Endothelial cell of umbilical vein (primary cell): ENCODE results near the gene CNTN6. TPM values are rescaled to one million over a fixed set of nuclear protein-coding genes. Genes with fewer than 3 reads are reported as not detected.

ENCODE experiments used
- BruUV-seq: library from RNA; stranded (reverse); fragments of 400-500 nt; replicated peaks from 2 replicates; lab custom pipeline; 2021; lab: Mats Ljungman, UMichigan
- CTCF ChIA-PET: fragments of 300-600, 350-600 bp; sonication (Branson Sonifier 250); formaldehyde crosslinking; loops from one replicate; lab custom pipeline; 2021; ENCODE audit warnings: antibody characterized with exemption, inconsistent platforms; lab: Charles Lee
- POLR2A ChIA-PET: fragments of 300-600, 350-600 bp; sonication (Branson Sonifier 250); formaldehyde crosslinking; loops from one replicate; lab custom pipeline; 2021; ENCODE audit warnings: antibody characterized with exemption, inconsistent platforms; lab: Charles Lee
- DNase-seq: peaks from one replicate; pipeline ENCODE4 v3.0.0-alpha.2; 2011; ENCODE audit warnings: low read depth, low spot score
- FAIRE-seq: peaks from 2 replicates; lab custom pipeline; 2011; peaks lifted over from hg19 to GRCh38; lab: Jason Lieb, UNC
- H2AFZ ChIP-seq: 2 replicates; pipeline ENCODE4 v1.6.0; 2012; ENCODE audit warnings: low read depth, low read length, control low read depth, inconsistent platforms
- H3K27ac ChIP-seq: 2 replicates; pipeline ENCODE4 v1.5.1; 2011; ENCODE audit warnings: low read depth, mild to moderate bottlenecking, control low read depth, low read length, moderate library complexity; ENCODE audit not compliant: insufficient read depth
- H3K27me3 ChIP-seq, 2 experiments: 2 replicates each; pipeline versions ENCODE4 v1.6.0 to v1.6.1; 2011; ENCODE audit warnings: low read length in 2 of 2, mixed read lengths in 1 of 2; ENCODE audit not compliant: control insufficient read depth in 2 of 2, insufficient read depth in 2 of 2
- H3K36me3 ChIP-seq, 2 experiments: 2 replicates in 1 of 2; 3 replicates in 1 of 2; pipeline ENCODE4 v1.5.1; 2011; ENCODE audit warnings: low read length in 2 of 2, mild to moderate bottlenecking in 1 of 2, moderate library complexity in 1 of 2; ENCODE audit not compliant: control insufficient read depth in 2 of 2, insufficient read depth in 2 of 2; ENCODE audit errors: extremely low read depth in 1 of 2
- H3K4me1 ChIP-seq: 3 replicates; pipeline ENCODE4 v1.5.1; 2011; ENCODE audit warnings: mild to moderate bottlenecking, low read length; ENCODE audit not compliant: control insufficient read depth, insufficient read depth; ENCODE audit errors: extremely low read depth
- H3K4me2 ChIP-seq: 2 replicates; pipeline ENCODE4 v1.6.1; 2011; ENCODE audit warnings: low read length, control low read depth, mixed read lengths; ENCODE audit not compliant: insufficient read depth
- H3K4me3 ChIP-seq, 3 experiments: fragments of 200-600 bp in 1 of 3; sonication (generic), shearing (Covaris generic) in 1 of 3; replicated peaks in 1 of 3; 2 replicates each; pipeline ENCODE4 v1.5.1; 2011 to 2016; ENCODE audit warnings: control low read depth in 3 of 3, low read length in 3 of 3, mild to moderate bottlenecking in 2 of 3, inconsistent platforms in 1 of 3, low read depth in 1 of 3, moderate library complexity in 1 of 3; ENCODE audit not compliant: insufficient read depth in 1 of 3
- H3K79me2 ChIP-seq: 2 replicates; pipeline ENCODE4 v1.6.0; 2012; ENCODE audit warnings: low read length, inconsistent platforms; ENCODE audit not compliant: control insufficient read depth, insufficient read depth
- H3K9ac ChIP-seq: replicated peaks from 2 replicates; pipeline ENCODE3; 2011; ENCODE audit warnings: low read length, control low read depth; ENCODE audit not compliant: insufficient read depth; ENCODE audit errors: extremely low read depth
- H3K9me1 ChIP-seq: replicated peaks from 3 replicates; pipeline ENCODE4 v1.6.0; 2011; ENCODE audit warnings: mild to moderate bottlenecking, low read length; ENCODE audit not compliant: control insufficient read depth, insufficient read depth; ENCODE audit errors: extremely low read depth
- H3K9me3 ChIP-seq: replicated peaks from 2 replicates; pipeline ENCODE4 v1.5.1; 2012; ENCODE audit warnings: low read length, inconsistent platforms; ENCODE audit not compliant: control insufficient read depth, insufficient read depth
- H4K20me1 ChIP-seq: replicated peaks from 2 replicates; pipeline ENCODE3; 2011; ENCODE audit warnings: mild to moderate bottlenecking, low read length; ENCODE audit not compliant: control insufficient read depth, insufficient read depth; ENCODE audit errors: extremely low read depth
- CTCF ChIP-seq, 2 donors: IDR thresholded peaks; 1 replicate in 1 of 2; 2 replicates in 1 of 2; pipeline ENCODE4 v1.5.1; 2011; ENCODE audit warnings: low read length in 2 of 2, mild to moderate bottlenecking in 2 of 2, moderate library complexity in 2 of 2, control low read depth in 1 of 2, inconsistent platforms in 1 of 2, low read depth in 1 of 2; ENCODE audit not compliant: insufficient read depth in 1 of 2; ENCODE audit errors: extremely low read depth in 1 of 2
- EZH2 ChIP-seq: IDR thresholded peaks from 2 replicates; pipeline ENCODE4 v1.6.1; 2012; ENCODE audit warnings: borderline replicate concordance, low read depth, mild to moderate bottlenecking, moderate library complexity, low read length, inconsistent platforms; ENCODE audit not compliant: severe bottlenecking
- FOS ChIP-seq: IDR thresholded peaks from 2 replicates; pipeline ENCODE4 v1.6.1; 2011; ENCODE audit warnings: mild to moderate bottlenecking, low read length, moderate library complexity, borderline replicate concordance; ENCODE audit not compliant: insufficient read depth
- GATA2 ChIP-seq: IDR thresholded peaks from 2 replicates; pipeline ENCODE4 v1.7.0; 2011; ENCODE audit warnings: low read depth, mild to moderate bottlenecking, moderate library complexity, mixed read lengths, low read length; ENCODE audit not compliant: insufficient read length, insufficient read depth
- JUN ChIP-seq: IDR thresholded peaks from 2 replicates; pipeline ENCODE4 v1.6.1; 2011; ENCODE audit warnings: borderline replicate concordance, low read depth; ENCODE audit not compliant: insufficient read length, insufficient read depth
- MAX ChIP-seq: IDR thresholded peaks from 2 replicates; pipeline ENCODE4 v1.6.1; 2011; ENCODE audit not compliant: insufficient read depth, insufficient read length
- MYC ChIP-seq: IDR thresholded peaks from one replicate; pipeline ENCODE4 v1.6.1; 2011; ENCODE audit warnings: mild to moderate bottlenecking, low read depth, low read length
- POLR2A ChIP-seq: IDR thresholded peaks from 2 replicates; pipeline ENCODE4 v1.6.1; 2012; ENCODE audit warnings: low read depth, mild to moderate bottlenecking, control low read depth, low read length
- POLR2AphosphoS5 ChIP-seq: IDR thresholded peaks from 2 replicates; pipeline ENCODE4 v1.6.1; 2012; ENCODE audit warnings: low read depth, mild to moderate bottlenecking, control low read depth, low read length, moderate library complexity; ENCODE audit not compliant: insufficient read depth
- dilution Hi-C: fragments of 300-500 bp; cut with MboI; formaldehyde crosslinking; loops from one replicate; pipeline ENCODE4 v1.15.0; 2019; ENCODE audit warnings: low sequenced_read_pairs; ENCODE audit not compliant: extremely low pct_ligation_motif_present
- intact Hi-C: fragments of 100-400 bp; cut with micrococcal nuclease; formaldehyde crosslinking; loops from one replicate; pipeline ENCODE4 v1.10.0; 2022
- polyA plus RNA-seq, 4 experiments: library from polyadenylated mRNA; depleted of rRNA in 3 of 4; stranded (reverse) in 3 of 4; unstranded in 1 of 4; fragments of >200 nt; gene quantifications; 2 replicates each; pipeline versions ENCODE4 v1.2.1 to v1.2.3, GENCODE V29; 2011 to 2012; ENCODE audit warnings: missing spikeins in 1 of 4
- total RNA-seq: library from RNA; stranded (reverse); gene quantifications from 2 replicates; pipeline ENCODE4 v1.2.3, GENCODE V29; 2021

The CNTN6 gene
- total and polyA plus RNA-seq, 2 donors (not counting 3 experiments of a cell fraction or from before 2014, with no cell fraction given): not detected

GRCh38 chr3:1230920-1231319 is 138.1 kb downstream of the CNTN6 start:
- intact Hi-C loops (no loop called here), dilution Hi-C loops (no loop called here)
- no peak overlapping the region for H3K4me3 ChIP-seq
- no peaks in the 10 kb centered on the region for H3K27me3 ChIP-seq
- no peak overlapping the region for H3K4me2 ChIP-seq
- H3K9me3 ChIP-seq: no peaks in the 10 kb centered on the region
- POLR2A ChIA-PET: no interaction called here
- no peaks in the 10 kb centered on the region for H3K36me3 ChIP-seq
- DNase-seq (no peak), FAIRE-seq (no peak)
- no peak for TF ChIP-seq MAX
- TF ChIP-seq GATA2: no peak
- no peak for TF ChIP-seq POLR2AphosphoS5
- TF ChIP-seq EZH2: no peak
- TF ChIP-seq POLR2A: no peak
- no peak for TF ChIP-seq JUN
- no peak for TF ChIP-seq CTCF (IDR thresholded peaks at IDR 0.05; ENCODE audit: extremely low read depth in 1 of 2, insufficient read depth in 1 of 2, low read depth in 1 of 2, low read length in 2 of 2)
- TF ChIP-seq MYC: no peak
- no peak for TF ChIP-seq FOS
- no peaks in the 10 kb centered on the region for H3K9me1 ChIP-seq
- CTCF ChIA-PET: no interaction called here
- H2AFZ ChIP-seq: no peak overlapping the region
- BruUV-seq: no TSS peak
- no peaks in the 10 kb centered on the region for H4K20me1 ChIP-seq
- H3K79me2 ChIP-seq: no peaks in the 10 kb centered on the region
- H3K9ac ChIP-seq: no peak overlapping the region
- no peaks in the 10 kb centered on the region for H3K4me1 ChIP-seq
- no peak overlapping the region for H3K27ac ChIP-seq
